ENCODE results near the gene PHACTR2.
"Not testable (repeated sequence)": the region's sequence is repeated elsewhere in the genome, so short reads cannot be mapped to it uniquely, and the experiment has no call there.

The PHACTR2 gene

DNA sequence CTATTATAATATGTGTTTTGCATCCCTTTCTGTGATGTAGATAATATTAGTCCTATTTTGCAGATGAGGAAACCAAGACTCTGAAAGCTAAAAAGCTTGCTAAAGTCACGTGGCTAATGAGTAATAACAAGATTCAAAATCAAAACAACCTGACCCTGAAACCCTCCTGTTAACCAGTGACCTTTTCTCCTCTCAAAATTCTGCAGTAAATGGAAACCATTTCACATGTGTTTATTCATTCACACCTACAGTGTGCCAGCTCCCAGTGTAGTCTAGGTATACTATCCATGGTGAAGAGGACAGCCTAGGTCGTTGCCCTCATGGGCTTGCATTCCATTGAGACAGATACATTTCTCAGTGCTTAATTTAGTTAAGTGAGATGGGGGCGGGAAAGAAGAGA lies 30.6 kb upstream of the PHACTR2 start:
- DNase-seq (ENCODE audit: low read depth) = no peak
- TF ChIP-seq, protein P1, sequence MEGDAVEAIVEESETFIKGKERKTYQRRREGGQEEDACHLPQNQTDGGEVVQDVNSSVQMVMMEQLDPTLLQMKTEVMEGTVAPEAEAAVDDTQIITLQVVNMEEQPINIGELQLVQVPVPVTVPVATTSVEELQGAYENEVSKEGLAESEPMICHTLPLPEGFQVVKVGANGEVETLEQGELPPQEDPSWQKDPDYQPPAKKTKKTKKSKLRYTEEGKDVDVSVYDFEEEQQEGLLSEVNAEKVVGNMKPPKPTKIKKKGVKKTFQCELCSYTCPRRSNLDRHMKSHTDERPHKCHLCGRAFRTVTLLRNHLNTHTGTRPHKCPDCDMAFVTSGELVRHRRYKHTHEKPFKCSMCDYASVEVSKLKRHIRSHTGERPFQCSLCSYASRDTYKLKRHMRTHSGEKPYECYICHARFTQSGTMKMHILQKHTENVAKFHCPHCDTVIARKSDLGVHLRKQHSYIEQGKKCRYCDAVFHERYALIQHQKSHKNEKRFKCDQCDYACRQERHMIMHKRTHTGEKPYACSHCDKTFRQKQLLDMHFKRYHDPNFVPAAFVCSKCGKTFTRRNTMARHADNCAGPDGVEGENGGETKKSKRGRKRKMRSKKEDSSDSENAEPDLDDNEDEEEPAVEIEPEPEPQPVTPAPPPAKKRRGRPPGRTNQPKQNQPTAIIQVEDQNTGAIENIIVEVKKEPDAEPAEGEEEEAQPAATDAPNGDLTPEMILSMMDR (conservative IDR thresholded peaks at IDR 0.05; ENCODE audit: low read depth, low read length) = no peak
- H3K4me3 ChIP-seq (ENCODE audit: low read length) = no peak overlapping the region

DNA sequence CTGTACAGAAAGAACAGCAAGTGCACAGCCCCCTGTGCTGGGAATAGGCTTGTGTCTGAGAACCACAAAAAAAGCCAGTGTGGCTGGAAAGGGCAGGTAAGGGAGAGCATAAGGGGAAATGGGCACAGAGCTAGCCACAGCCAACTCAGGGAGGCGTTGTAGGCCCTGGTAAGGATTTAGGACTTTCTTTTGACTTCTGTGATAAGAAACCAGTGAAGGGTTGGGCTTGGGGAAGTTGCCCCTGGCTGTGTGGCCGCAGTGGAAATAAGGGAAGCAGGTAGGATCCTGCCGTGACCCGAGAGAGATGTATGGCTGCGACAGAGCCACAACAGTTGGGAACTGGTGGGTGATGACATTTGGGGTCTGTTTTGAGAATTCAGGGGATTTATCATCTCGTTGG lies 30.0 kb upstream of the PHACTR2 start:
- no peak for DNase-seq (ENCODE audit: low read depth)
- no peak overlapping the region for H3K4me3 ChIP-seq (ENCODE audit: low read length)
- TF ChIP-seq, protein P1 (conservative IDR thresholded peaks at IDR 0.05; ENCODE audit: low read depth, low read length) = no peak

DNA sequence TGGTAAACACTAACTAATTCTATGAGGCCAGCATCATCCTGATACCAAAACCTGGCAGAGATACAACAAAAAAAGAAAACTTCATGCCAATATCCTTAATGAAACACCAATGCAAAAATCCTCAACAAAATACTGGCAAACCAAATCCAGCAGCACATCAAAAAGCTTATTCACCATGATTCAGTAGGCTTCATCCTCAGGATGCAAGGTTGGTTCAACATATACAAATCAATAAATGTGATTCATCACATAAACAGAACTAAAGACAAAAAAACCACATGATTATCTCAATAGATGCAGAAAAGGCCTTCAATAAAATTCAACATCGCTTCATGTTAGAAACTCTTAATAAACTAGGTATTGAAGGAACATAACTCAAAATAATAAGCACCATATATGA lies 28.4 kb upstream of the PHACTR2 start:
- not testable (repeated sequence) for H3K4me3 ChIP-seq (ENCODE audit: low read length); DNase-seq (ENCODE audit: low read depth)

DNA sequence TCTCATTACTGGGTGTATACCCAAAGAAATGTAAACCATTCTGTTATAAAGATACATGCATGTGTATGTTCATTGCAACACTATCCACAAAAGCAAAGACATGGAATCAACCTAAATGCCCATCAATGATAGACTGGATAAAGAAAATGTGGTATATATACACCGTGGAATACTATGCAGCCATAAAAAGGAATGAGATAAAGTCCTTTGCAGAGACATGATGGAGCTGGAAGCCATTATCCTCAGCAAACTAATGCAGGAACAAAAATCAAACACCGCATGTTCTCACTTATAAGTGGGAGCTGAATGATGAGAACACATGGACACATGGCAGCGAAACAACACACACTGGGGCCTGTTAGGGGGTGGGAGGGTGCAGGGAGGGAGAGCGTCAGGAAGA lies 26.4 kb upstream of the PHACTR2 start:
- not testable (repeated sequence) for DNase-seq (ENCODE audit: low read depth); H3K4me3 ChIP-seq (ENCODE audit: low read length)

DNA sequence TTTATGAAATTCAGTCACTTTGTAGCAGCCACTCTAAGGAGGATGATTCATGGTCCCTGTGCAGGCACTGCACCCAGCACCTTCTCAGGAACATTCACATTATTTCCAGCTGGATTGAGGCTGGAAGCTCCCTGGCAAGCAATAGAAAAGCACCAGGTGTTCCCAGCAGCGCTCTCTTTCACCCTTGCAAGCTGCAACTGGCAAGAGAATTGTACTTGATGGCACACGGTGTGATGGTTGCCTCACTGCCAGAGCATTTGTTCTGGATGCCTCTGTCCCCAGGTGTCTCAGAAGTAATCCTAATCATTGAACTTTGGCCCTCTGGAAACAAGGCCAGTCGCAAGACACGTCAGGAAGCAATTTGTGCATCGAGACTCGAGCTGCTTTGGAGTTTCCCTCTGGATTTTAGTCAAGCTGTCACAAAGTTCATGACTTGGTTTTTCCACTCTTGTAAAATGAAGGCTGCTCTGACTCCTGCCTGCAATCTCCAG lies 24.9 kb upstream of the PHACTR2 start:
- DNase-seq (ENCODE audit: low read depth) = no peak
- TF ChIP-seq, protein P1 (conservative IDR thresholded peaks at IDR 0.05; ENCODE audit: low read depth, low read length) = no peak
- no peak overlapping the region for H3K4me3 ChIP-seq (ENCODE audit: low read length)

DNA sequence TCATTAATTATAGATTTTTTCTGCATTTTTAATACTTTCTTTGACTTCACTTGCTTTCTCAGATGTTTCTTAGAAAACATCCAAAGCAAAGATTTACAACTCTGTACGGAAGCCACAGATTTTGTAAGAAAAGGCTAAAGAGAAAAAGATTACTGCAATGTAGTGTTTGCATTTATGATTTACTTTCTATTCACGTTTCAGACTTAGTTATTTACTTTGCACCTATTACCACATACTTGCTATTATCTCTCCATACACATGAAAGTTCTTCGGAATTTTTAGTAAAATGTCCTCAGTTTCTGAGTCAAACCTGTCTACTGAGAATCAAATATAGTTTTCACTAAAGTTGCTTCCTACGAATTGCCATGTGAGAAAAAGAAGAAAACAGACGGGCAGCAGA lies 22.2 kb upstream of the PHACTR2 start:
- no peak overlapping the region for H3K4me3 ChIP-seq (ENCODE audit: low read length)
- TF ChIP-seq, protein P1 (conservative IDR thresholded peaks at IDR 0.05; ENCODE audit: low read depth, low read length) = no peak
- no peak for DNase-seq (ENCODE audit: low read depth)

DNA sequence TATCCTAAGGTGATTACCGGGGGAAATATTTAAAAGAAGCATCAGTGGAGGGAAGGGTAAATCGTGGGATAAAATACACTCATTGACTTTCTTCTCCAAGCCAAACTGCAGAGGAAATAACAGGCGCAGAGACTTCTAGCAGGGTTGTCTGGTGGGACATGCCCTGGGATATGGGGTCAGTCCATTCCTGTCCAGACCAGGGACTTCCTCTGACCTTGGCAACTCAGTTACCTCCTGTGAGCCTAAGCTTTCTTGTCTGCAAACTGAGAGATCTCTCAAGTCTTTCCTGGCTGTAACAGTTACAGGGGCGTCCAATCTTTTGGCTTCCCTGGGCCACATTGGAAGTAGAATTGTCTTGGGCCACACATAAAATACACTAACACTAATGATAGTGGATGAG lies 21.7 kb upstream of the PHACTR2 start:
- H3K4me3 ChIP-seq (ENCODE audit: low read length) = no peak overlapping the region

DNA sequence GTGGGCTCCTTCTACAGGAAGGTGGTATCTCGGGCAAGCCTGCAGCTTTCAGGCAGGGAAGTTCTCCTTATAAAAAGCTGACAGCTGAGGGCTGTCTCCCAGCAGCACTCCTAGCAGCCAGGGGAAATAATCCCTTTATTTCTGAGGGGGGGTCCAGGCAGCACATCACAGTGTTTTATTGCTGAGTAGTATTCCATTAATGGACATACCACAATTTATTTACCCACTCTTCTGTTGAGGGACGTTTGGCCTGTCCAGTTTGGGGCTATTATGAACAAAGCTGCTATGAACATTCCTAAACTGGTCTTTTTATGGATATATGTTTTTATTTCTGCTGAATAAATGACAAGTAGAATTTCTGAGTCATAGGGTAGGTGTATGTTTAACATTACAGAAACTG lies 20.0 kb upstream of the PHACTR2 start:
- TF ChIP-seq, protein P1 (conservative IDR thresholded peaks at IDR 0.05; ENCODE audit: low read depth, low read length) = no peak
- no peak overlapping the region for H3K4me3 ChIP-seq (ENCODE audit: low read length)
- DNase-seq (ENCODE audit: low read depth) = no peak

More for the DNA sequence above, 21.7 kb upstream of the PHACTR2 start:
- no peak for DNase-seq (ENCODE audit: low read depth)
- TF ChIP-seq, protein P1 (conservative IDR thresholded peaks at IDR 0.05; ENCODE audit: low read depth, low read length) = no peak

DNA sequence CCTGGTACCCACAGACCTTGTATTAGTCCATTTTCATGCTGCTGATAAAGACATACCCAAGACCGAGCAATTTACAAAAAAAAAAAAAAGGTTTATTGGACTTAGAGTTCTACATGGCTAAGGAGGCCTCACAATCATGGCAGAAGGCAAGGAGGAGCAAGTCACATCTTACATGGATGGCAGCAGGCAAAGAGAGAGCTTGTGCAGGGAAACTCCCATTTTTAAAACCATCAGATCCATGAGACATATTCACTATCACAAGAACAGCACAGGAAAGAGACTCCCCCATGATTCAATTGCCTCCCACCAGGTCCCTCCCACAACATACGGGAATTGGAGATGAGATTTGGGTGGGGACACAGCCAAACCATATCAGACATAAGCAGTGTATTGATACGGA lies 17.6 kb upstream of the PHACTR2 start:
- DNase-seq (ENCODE audit: low read depth); H3K4me3 ChIP-seq (ENCODE audit: low read length): not testable (repeated sequence)
